PC-3 (cell line): Measurements from ENCODE around the gene MIGA1. TPM values are rescaled to one million over a fixed set of nuclear protein-coding genes. Genes with fewer than 3 reads are reported as not detected.

Source experiments
- ATAC-seq: fragments of 200-7000 bp; cut with Tn5 transposase; 2 replicates; pipeline ENCODE4 v1.9.1; 2020; ENCODE audit warnings: mild to moderate bottlenecking, moderate library complexity
- BruUV-seq: library from RNA; stranded (reverse); fragments of 400-500 nt; replicated peaks from 2 replicates; lab custom pipeline; 2021; lab: Mats Ljungman, UMichigan
- CTCF ChIA-PET: fragments of 300-600 bp; sonication (Branson Sonifier 250); formaldehyde crosslinking; loops from one replicate; lab custom pipeline; 2022; ENCODE audit warnings: antibody characterized with exemption; lab: Charles Lee
- POLR2A ChIA-PET: fragments of 300-600 bp; sonication (Branson Sonifier 250); formaldehyde crosslinking; loops from one replicate; lab custom pipeline; 2022; ENCODE audit warnings: antibody characterized with exemption; ENCODE audit not compliant: unreplicated experiment; lab: Charles Lee
- DNase-seq: peaks from one replicate; pipeline ENCODE4 v3.0.0-alpha.2; 2015
- H2AFZ ChIP-seq: fragments of 300-600 bp; sonication (generic); 2 replicates; pipeline ENCODE4 v1.6.0; 2016; ENCODE audit warnings: antibody characterized with exemption, low read length
- H3F3A ChIP-seq: fragments of 300-600 bp; sonication (generic); one replicate; pipeline ENCODE4 v1.6.0; 2017; ENCODE audit warnings: antibody characterized with exemption, low read length, control low read depth, mild to moderate bottlenecking; ENCODE audit not compliant: unreplicated experiment
- H3K27ac ChIP-seq: fragments of 300-600 bp; sonication (generic); 2 replicates; pipeline ENCODE4 v1.5.1; 2016; ENCODE audit warnings: mild to moderate bottlenecking, low read length
- H3K27me3 ChIP-seq: fragments of 300-600 bp; sonication (generic); 2 replicates; pipeline ENCODE4 v1.6.1; 2016; ENCODE audit warnings: low read length, mixed read lengths
- H3K36me3 ChIP-seq: fragments of 300-600 bp; sonication (generic); 2 replicates; pipeline ENCODE4 v1.6.1; 2016; ENCODE audit warnings: low read depth, mixed run types, low read length, mixed read lengths
- H3K4me1 ChIP-seq: fragments of 300-600 bp; sonication (generic); 2 replicates; pipeline ENCODE4 v1.5.1; 2016; ENCODE audit warnings: low read length; ENCODE audit not compliant: insufficient read depth
- H3K4me2 ChIP-seq: fragments of 300-600 bp; sonication (generic); 2 replicates; pipeline ENCODE4 v1.6.0; 2016; ENCODE audit warnings: low read length
- H3K4me3 ChIP-seq: fragments of 300-600 bp; sonication (generic); 2 replicates; pipeline ENCODE4 v1.5.1; 2016; ENCODE audit warnings: mild to moderate bottlenecking, low read length, mixed read lengths
- H3K79me2 ChIP-seq: fragments of 300-600 bp; sonication (generic); 2 replicates; pipeline ENCODE4 v1.6.1; 2017; ENCODE audit warnings: low read length, mixed read lengths
- H3K9ac ChIP-seq: fragments of 300-600 bp; sonication (generic); 2 replicates; pipeline ENCODE4 v1.6.0; 2016; ENCODE audit warnings: mild to moderate bottlenecking, low read length
- H3K9me2 ChIP-seq: fragments of 300-600 bp; sonication (generic); replicated peaks from 2 replicates; pipeline ENCODE4 v1.6.1; 2016; ENCODE audit warnings: mixed run types, low read length, mixed read lengths
- H3K9me3 ChIP-seq: fragments of 300-600 bp; sonication (generic); 2 replicates; pipeline ENCODE4 v1.6.1; 2016; ENCODE audit warnings: low read length, mixed read lengths
- H4K20me1 ChIP-seq: fragments of 300-600 bp; sonication (generic); 2 replicates; pipeline ENCODE4 v1.6.1; 2016; ENCODE audit warnings: low read length, mixed read lengths
- EZH2 ChIP-seq: fragments of 300-600 bp; sonication (generic); IDR thresholded peaks from one replicate; pipeline ENCODE4 v1.6.1; 2017; ENCODE audit warnings: antibody characterized with exemption, mild to moderate bottlenecking, low read length; ENCODE audit not compliant: unreplicated experiment
- EZH2phosphoT487 ChIP-seq: fragments of 300-600 bp; sonication (generic); IDR thresholded peaks from 2 replicates; pipeline ENCODE4 v1.6.1; 2018; ENCODE audit warnings: mild to moderate bottlenecking, antibody characterized with exemption, low read length, borderline replicate concordance
- intact Hi-C: fragments of 100-400 bp; cut with micrococcal nuclease; formaldehyde crosslinking; loops from 2 replicates; pipeline ENCODE4 v1.9.0; 2023
- total RNA-seq: library from RNA; depleted of rRNA; stranded (reverse); fragments of >200 nt; gene quantifications from 2 replicates; pipeline ENCODE4 v1.2.3, GENCODE V29; 2014
- TF ChIP-seq, protein P1 (sequence below): fragments of 300-600 bp; sonication (generic); conservative IDR thresholded peaks from 2 replicates; pipeline ENCODE4 v1.5.1; 2017; ENCODE audit warnings: antibody characterized with exemption, low read depth, mild to moderate bottlenecking, low read length

MIGA1 gene
- total RNA-seq, 1 experiment from 2014 or later = 6.5 TPM

DNA sequence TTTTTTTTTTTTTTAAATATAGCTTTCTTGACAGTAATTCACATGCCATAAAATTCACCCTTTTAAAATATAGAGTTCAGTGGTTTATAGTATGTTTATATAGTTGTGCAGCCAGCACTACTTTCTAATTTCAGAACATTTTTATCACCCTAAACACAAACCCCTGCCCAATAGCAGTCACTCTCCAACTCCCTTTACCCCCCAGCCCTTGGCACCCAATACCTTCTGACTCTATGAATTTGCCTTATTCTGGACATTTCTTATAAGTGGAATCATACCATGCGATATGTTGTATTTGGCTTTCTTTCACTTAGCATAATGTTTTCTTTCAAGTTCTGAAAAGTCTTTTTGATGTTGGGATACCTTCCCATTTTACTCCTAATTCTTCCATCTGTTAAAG is 66.5 kb downstream of the MIGA1 start:
- ChIA-PET POLR2A (no interaction called here), CTCF (no interaction called here)
- Histone ChIP-seq H3K27me3 (no peaks in the 10 kb centered on the region), H3K4me3 (no peak overlapping the region), H4K20me1 (no peaks in the 10 kb centered on the region), H2AFZ (no peak overlapping the region), H3K27ac (no peak overlapping the region), H3K9me2 (no peaks in the 10 kb centered on the region), H3K9me3 (no peaks in the 10 kb centered on the region), H3K9ac (no peak overlapping the region), H3K4me2 (no peak overlapping the region), H3F3A (no peaks in the 10 kb centered on the region), H3K36me3 (peaks cover 3% of the 10 kb centered on the region; the same call in 1 of the 2 replicates), H3K79me2 (no peaks in the 10 kb centered on the region), H3K4me1 (no peaks in the 10 kb centered on the region)
- no peak for DNase-seq
- no peak for TF ChIP-seq EZH2phosphoT487
- no peak for TF ChIP-seq EZH2
- TF ChIP-seq, protein P1, sequence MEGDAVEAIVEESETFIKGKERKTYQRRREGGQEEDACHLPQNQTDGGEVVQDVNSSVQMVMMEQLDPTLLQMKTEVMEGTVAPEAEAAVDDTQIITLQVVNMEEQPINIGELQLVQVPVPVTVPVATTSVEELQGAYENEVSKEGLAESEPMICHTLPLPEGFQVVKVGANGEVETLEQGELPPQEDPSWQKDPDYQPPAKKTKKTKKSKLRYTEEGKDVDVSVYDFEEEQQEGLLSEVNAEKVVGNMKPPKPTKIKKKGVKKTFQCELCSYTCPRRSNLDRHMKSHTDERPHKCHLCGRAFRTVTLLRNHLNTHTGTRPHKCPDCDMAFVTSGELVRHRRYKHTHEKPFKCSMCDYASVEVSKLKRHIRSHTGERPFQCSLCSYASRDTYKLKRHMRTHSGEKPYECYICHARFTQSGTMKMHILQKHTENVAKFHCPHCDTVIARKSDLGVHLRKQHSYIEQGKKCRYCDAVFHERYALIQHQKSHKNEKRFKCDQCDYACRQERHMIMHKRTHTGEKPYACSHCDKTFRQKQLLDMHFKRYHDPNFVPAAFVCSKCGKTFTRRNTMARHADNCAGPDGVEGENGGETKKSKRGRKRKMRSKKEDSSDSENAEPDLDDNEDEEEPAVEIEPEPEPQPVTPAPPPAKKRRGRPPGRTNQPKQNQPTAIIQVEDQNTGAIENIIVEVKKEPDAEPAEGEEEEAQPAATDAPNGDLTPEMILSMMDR = no peak
- no peak for ATAC-seq
- BruUV-seq = no TSS peak
- intact Hi-C loops = no loop called here

DNA sequence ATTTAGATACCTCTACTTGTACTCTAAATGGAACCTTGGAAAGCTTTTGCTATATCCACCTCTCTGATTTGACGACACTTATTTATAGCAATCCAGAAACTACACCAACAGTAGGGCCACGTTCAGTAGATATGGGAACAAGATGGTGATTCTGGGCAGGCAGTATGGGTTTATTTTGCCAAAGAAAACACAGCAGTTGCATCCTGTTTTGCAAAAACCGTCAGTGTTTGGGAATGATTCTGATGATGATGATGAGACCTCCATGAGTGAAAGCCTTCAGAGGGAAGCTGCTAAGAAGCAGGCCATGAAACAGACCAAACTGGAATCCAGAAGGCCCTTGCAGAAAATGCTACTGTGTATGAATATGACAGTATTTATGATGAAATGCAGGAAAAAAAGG is 67.5 kb downstream of the MIGA1 start:
- ATAC-seq = no peak
- no peaks in the 10 kb centered on the region for H3K79me2 ChIP-seq
- no peaks in the 10 kb centered on the region for H3K9me3 ChIP-seq
- no peak overlapping the region for H2AFZ ChIP-seq
- H3K27me3 ChIP-seq = no peaks in the 10 kb centered on the region
- no peak for TF ChIP-seq EZH2phosphoT487
- no peak for TF ChIP-seq EZH2
- TF ChIP-seq, protein P1 = no peak
- intact Hi-C loops = no loop called here
- no peaks in the 10 kb centered on the region for H3K4me1 ChIP-seq
- H3F3A ChIP-seq = no peaks in the 10 kb centered on the region
- H3K9me2 ChIP-seq = no peaks in the 10 kb centered on the region
- ChIA-PET POLR2A (no interaction called here), CTCF (no interaction called here)
- no peak overlapping the region for H3K9ac ChIP-seq
- H4K20me1 ChIP-seq = no peaks in the 10 kb centered on the region
- BruUV-seq = no TSS peak
- H3K4me3 ChIP-seq = no peak overlapping the region
- H3K27ac ChIP-seq = no peak overlapping the region
- peaks cover 3% of the 10 kb centered on the region; the same call in 1 of the 2 replicates for H3K36me3 ChIP-seq
- DNase-seq = no peak
- H3K4me2 ChIP-seq = no peak overlapping the region

DNA sequence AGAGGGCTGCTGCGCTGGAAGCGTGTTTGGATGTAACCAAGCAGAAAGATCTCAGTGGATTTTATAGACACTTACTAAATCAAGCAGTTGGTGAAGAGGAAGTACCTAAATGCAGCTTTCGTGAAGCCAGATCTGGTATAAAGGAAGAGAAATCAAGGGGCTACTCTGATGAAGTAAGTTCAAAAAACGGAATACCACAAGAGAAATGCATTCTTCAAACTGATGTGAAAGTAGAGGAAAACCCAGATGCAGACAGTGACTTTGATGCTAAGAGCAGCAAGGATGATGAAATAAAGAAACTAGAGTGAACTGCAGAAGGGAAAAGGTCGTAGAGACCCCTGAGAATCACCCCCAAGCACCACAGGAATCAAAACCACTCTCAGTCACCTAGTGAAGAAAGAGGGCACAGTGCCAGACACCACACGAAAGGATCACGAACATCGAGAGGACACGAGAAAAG is 68.2 kb downstream of the MIGA1 start:
- DNase-seq (no peak), ATAC-seq (no peak)
- Histone ChIP-seq H3K79me2 (no peaks in the 10 kb centered on the region), H3K36me3 (peaks cover 3% of the 10 kb centered on the region; the same call in 1 of the 2 replicates), H3K4me1 (no peaks in the 10 kb centered on the region), H3K27me3 (no peaks in the 10 kb centered on the region), H3K4me2 (no peak overlapping the region), H4K20me1 (no peaks in the 10 kb centered on the region), H3K9ac (no peak overlapping the region), H3K27ac (no peak overlapping the region), H2AFZ (no peak overlapping the region), H3F3A (no peaks in the 10 kb centered on the region), H3K4me3 (no peak overlapping the region), H3K9me3 (no peaks in the 10 kb centered on the region), H3K9me2 (no peaks in the 10 kb centered on the region)
- intact Hi-C loops = no loop called here
- TF ChIP-seq, protein P1 = no peak
- TF ChIP-seq EZH2 = no peak
- no peak for TF ChIP-seq EZH2phosphoT487
- CTCF ChIA-PET = no interaction called here
- POLR2A ChIA-PET = no interaction called here
- no TSS peak for BruUV-seq
